Ishikawa (cell line): Measurements from ENCODE around the gene HTT.
A peak's percentile ranks its signal among the peaks of the same experiment; 100 is the strongest.

Source experiments
- CEBPB ChIP-seq: IDR thresholded peaks from 2 replicates; pipeline ENCODE4 v1.6.1; 2012
- CREB1 ChIP-seq: IDR thresholded peaks from 2 replicates; pipeline ENCODE4 v1.6.1; 2012; ENCODE audit warnings: low read depth
- EP300 ChIP-seq: IDR thresholded peaks from 2 replicates; pipeline ENCODE4 v1.6.1; 2012; ENCODE audit warnings: borderline replicate concordance
- NFIC ChIP-seq: IDR thresholded peaks from 2 replicates; pipeline ENCODE4 v1.6.1; 2012
- RAD21 ChIP-seq: IDR thresholded peaks from 2 replicates; pipeline ENCODE4 v1.6.1; 2012; ENCODE audit warnings: low read depth
- TAF1 ChIP-seq: IDR thresholded peaks from 2 replicates; pipeline ENCODE4 v1.6.1; 2012; ENCODE audit warnings: low read depth, mild to moderate bottlenecking
- YY1 ChIP-seq: IDR thresholded peaks from 2 replicates; pipeline ENCODE4 v1.6.1; 2012; ENCODE audit warnings: low read depth

GRCh38 chr4:3234171-3235029, 159.9 kb downstream of the HTT start:
- TF ChIP-seq CREB1: no peak
- peak; percentile 20; the same call in 1 of the 2 replicates for TF ChIP-seq NFIC
- no peak for TF ChIP-seq CEBPB
- no peak for TF ChIP-seq EP300
- no peak for TF ChIP-seq YY1
- no peak for TF ChIP-seq RAD21
- no peak for TF ChIP-seq TAF1
